ENCODE results near the gene UBE4A.

DNA sequence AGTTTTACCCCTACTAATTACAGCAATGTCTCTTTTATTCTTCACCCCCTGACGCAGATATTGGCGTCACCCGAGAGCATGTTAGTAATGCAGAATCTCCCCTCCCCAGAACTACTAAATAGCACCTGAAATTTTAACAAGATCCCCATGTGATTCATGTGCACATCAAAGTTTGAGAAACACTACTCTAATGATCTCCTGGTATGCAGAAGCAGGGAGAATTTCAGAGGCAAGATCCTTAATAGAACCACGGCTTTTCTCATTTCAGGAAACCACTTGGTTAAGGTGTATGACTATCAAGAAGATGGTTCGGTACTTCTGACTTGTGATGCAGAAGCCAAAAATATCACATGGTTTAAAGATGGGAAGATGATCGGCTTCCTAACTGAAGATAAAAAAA is 9.9 kb upstream of the UBE4A start:
- TF ChIP-seq, protein P1, sequence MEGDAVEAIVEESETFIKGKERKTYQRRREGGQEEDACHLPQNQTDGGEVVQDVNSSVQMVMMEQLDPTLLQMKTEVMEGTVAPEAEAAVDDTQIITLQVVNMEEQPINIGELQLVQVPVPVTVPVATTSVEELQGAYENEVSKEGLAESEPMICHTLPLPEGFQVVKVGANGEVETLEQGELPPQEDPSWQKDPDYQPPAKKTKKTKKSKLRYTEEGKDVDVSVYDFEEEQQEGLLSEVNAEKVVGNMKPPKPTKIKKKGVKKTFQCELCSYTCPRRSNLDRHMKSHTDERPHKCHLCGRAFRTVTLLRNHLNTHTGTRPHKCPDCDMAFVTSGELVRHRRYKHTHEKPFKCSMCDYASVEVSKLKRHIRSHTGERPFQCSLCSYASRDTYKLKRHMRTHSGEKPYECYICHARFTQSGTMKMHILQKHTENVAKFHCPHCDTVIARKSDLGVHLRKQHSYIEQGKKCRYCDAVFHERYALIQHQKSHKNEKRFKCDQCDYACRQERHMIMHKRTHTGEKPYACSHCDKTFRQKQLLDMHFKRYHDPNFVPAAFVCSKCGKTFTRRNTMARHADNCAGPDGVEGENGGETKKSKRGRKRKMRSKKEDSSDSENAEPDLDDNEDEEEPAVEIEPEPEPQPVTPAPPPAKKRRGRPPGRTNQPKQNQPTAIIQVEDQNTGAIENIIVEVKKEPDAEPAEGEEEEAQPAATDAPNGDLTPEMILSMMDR (conservative IDR thresholded peaks at IDR 0.05 in 1 of 2, IDR thresholded peaks at IDR 0.05 in 1 of 2; ENCODE audit: low read depth in 1 of 2, low read length in 2 of 2) = no peak
- no peak for TF ChIP-seq EZH2 (IDR thresholded peaks at IDR 0.05; ENCODE audit: low read length, missing control alignments)

All from fibroblast of lung (primary cell).